H7 (cell line): ENCODE data around the gene NEUROD6. TPM values are rescaled to one million over a fixed set of nuclear protein-coding genes. Genes with fewer than 3 reads are reported as not detected.

ENCODE experiments used
- DNase-seq: peaks from one replicate; pipeline ENCODE4 v3.0.0; 2012
- H3K27me3 ChIP-seq: 2 replicates; pipeline ENCODE4 v1.6.0; 2011; ENCODE audit warnings: mild to moderate bottlenecking, low read length; ENCODE audit not compliant: control insufficient read depth, insufficient read depth
- H3K36me3 ChIP-seq: replicated peaks from 2 replicates; pipeline ENCODE4 v1.5.1; 2011; ENCODE audit warnings: low read length; ENCODE audit not compliant: control insufficient read depth, insufficient read depth
- H3K4me3 ChIP-seq: 2 replicates; pipeline ENCODE4 v1.5.1; 2011; ENCODE audit warnings: low read depth, mild to moderate bottlenecking, control low read depth, low read length, moderate library complexity; ENCODE audit not compliant: insufficient read depth
- total RNA-seq: library from RNA; depleted of rRNA; stranded (reverse); fragments of >200 nt; shearing (Covaris generic); gene quantifications from 2 replicates; pipeline ENCODE4 v1.2.3, GENCODE V29; 2014; rRNA removed

The NEUROD6 gene
- total RNA-seq, result not detected in 2 replicates

DNA sequence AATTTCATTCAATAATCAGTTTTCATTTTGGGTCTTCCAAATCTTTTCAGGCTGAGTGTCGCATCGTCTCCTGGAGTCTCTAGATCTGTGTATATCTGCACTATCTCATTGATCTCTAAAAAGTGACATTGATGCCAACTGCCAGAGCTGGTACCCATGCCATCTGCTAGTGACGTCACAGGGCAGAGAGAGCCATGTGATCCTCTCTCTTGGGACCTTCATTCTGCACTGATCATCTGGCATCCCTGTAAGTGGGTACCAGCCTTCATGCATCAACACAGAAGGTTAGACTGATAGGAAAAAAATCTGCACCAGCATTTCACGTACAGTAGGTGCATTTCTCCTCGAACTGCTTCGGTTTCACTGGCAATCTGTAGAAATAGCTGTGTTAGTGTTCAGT, at the start of gene NEUROD6:
TSS of gene NEUROD6 (minus strand) at position 124 of the 400 bp plus-strand sequence. CDS start 1,458 bp downstream, outside the sequence.
- no peak for DNase-seq
- H3K27me3 ChIP-seq, result peaks cover 17% of the 10 kb centered on the region
- H3K36me3 ChIP-seq, result no peaks in the 10 kb centered on the region
- no peak within 1 kb of the TSS for H3K4me3 ChIP-seq

DNA sequence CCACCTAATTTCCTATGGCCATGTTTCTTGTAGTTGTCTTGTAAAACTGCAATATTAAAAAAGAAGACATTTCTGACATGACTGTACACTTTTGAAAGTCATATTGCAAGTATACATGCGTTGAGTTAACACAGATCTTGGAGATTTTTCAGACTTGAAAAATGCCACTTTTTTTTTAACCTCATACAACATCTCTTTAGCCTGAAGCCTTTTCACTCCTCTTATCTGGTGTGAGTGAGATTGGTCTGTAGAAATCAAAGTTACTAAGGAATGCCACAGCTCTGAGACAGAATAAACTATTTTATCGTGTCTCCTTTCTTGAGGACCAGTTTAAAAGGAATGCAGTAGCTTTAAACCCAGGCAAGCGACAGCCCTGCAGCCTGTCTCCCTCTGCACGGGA, 43.9 kb upstream of the NEUROD6 start:
- DNase-seq, result no peak
- Histone ChIP-seq H3K27me3 (no peaks in the 10 kb centered on the region), H3K36me3 (no peaks in the 10 kb centered on the region), H3K4me3 (no peak overlapping the region)

DNA sequence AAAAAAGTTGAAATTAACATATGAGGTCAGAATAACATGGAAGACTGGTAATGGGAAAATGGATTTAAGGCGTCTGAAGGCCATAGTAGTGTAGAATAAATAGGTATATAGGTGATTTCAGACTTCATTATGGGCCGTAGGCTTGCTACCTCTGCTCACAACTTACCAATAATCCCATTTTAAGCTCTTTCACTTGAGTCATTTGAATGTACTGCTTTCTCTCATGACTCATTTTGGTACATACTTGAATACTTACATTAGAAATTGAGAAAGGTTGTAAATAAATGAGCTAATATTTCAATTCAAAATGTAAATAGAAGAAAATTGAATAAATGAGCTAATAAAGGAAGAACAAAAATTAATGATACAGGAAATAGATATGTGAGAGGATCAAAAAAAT, 42.2 kb upstream of the NEUROD6 start:
- Histone ChIP-seq H3K27me3 (no peaks in the 10 kb centered on the region), H3K4me3 (no peak overlapping the region), H3K36me3 (no peaks in the 10 kb centered on the region)
- no peak for DNase-seq

DNA sequence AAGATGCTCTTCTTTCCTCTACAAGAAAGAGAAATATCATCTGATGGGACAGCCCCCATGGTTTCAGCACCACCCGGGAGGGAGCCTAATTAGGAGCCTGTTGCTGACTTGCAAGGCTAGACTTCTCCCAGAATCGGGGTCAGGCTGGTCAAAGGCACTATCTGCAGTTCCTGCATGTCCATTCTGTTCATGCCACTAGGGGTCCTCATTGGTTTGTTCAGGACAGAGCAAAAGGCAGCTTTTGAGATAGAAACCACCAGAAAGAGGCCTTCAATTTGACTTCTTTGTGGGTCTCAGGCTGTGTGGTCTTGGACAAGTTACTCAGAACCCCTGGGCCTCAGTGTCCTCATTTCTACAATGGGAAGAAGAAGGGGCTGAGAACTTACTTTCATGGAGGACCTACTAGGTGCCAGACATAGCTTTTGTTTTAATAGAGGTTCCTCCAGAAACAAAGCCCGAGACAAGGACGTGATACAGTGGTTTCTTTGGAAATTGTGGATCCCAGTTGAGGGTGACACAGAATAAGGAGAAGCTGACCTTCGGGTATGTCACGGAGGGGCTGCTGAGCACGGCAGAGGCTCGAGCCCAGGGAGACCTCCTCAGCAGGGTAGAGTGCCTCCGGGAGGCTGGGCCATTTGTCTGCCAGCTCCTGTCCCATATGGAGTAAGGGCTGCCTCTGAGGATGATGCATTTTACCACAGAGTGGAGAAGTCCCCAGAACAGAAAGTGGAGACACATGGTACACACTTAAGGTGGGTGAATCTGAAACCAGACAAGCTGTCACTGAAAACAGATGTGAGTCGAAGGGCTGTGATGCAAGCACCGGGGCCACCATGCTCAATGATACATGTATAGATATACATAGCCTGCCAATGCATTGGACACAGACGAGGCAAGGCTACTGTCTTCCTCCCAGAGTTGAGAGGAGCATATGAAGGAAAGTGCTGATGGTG, 33.1 kb upstream of the NEUROD6 start:
- H3K4me3 ChIP-seq, result no peak overlapping the region
- no peaks in the 10 kb centered on the region for H3K36me3 ChIP-seq
- H3K27me3 ChIP-seq, result no peaks in the 10 kb centered on the region; the same call in 1 of the 2 replicates
- peak; percentile 67 for DNase-seq

DNA sequence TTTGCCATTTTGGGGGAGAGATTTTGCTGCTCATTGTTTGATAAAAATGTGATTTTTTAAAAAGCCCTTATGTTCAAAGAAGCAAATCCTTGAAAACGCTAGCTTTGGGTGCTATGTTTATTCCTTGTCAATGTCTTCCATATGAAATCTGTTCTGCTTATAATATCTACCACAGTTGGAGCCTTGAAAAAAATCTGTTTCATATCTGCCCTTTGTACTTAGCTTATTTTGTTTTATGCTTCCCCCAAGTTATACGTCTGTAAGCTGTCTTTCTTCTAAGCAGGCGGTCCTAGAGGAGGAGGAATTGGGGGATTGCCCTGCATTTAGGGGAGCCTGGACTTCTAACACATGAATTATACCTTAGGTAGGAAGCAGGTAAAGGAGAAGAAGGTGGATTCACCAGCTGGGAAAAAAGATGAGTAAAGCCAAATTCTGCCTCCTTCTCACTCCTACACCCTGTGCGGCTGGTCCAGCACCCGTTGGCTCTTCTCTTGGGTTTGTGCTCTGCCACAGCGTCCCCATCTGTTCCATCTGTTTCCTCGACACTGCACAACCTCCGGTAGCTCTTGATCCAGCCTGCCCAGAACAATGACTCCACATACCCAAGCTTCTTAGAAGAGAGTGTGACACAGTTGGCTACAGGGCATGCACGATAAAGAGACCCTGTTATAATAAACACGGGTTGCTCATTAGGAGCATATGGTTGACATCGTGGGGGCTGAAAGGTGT, 31.9 kb upstream of the NEUROD6 start:
- Histone ChIP-seq H3K27me3 (no peaks in the 10 kb centered on the region; the same call in 1 of the 2 replicates), H3K4me3 (no peak overlapping the region), H3K36me3 (no peaks in the 10 kb centered on the region)
- DNase-seq, result no peak

DNA sequence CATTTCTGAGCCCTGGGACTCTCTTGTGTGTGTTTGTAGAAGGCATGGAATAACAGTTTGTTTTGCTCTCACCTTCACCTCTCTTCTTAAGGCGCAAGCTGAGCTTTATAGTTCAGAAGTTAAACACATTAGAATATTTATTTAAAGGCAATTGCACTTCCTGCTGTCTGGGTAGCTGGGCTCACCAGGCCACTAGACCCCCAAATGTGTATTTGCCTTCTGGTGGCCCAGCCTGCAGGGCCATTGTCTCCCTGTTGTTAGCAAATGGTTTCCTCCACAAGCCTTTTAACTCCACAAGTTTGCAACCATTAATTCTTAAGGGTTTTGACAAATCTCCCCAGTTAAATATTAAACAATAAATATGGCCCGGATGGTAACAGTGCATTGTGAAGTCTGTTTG, 31.1 kb upstream of the NEUROD6 start:
- no peak for DNase-seq
- Histone ChIP-seq H3K4me3 (no peak overlapping the region), H3K27me3 (no peaks in the 10 kb centered on the region; the same call in 1 of the 2 replicates), H3K36me3 (no peaks in the 10 kb centered on the region)

DNA sequence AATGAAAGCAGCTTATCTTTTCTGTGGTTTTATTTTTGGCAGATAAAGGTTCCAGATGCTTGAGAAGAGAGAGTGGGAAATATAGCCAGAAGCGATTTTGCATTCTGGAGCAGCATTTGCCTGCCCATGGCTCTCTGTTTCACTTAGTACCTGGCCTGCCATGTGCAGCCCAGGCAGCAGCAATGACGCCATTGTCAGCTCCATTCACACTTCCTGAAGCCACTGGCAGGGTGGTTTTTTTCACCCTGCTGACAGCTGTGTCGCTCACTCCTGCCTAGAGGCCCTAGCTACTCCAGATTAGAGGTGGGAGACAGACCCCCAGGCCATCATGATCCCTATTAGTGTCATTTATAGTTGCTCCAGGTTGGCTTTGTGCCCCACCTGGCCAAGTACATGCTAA, 30.1 kb upstream of the NEUROD6 start:
- no peak for DNase-seq

DNA sequence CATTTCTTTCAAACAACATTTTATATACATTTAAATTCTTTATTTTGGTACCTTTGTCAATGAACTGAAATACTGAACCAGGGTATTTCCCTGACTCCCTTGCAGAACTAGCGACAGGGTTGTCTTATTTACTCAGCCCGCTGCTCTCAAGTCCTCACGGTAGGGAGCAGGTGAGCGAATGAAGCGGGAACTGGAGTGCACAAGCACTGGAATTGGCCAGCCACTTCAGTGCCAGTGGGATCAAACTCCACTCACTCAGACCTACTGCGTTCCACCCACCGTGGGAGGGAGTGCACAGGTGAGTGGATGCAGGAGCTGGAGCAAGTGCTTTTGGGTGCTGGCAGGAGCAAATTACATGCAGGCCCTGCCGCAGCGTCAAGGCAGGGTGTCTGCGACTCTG, 28.1 kb upstream of the NEUROD6 start:
- Histone ChIP-seq H3K27me3 (no peaks in the 10 kb centered on the region; the same call in 1 of the 2 replicates), H3K36me3 (no peaks in the 10 kb centered on the region), H3K4me3 (no peak overlapping the region)
- no peak for DNase-seq

More for the DNA sequence above, 30.1 kb upstream of the NEUROD6 start:
- no peak overlapping the region for H3K4me3 ChIP-seq
- no peaks in the 10 kb centered on the region; the same call in 1 of the 2 replicates for H3K27me3 ChIP-seq
- H3K36me3 ChIP-seq, result no peaks in the 10 kb centered on the region

DNA sequence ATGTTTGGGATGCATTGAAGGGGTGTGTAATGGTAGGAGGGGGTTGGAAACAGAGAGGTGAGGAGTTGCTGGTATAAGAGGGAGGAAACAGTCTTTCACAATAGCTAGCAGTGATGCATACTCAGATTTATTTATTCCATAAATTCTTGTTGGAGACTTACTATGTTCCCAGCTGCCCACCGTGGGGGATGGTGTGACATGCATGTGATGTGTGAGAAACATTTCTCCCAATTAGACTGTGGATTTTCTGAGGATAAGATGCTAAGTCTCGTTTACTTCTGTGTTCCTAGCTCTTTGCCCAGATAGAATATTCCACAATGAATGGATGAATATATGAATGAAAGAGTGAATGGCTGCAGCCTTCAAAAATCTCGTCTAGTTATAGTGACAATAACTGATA, 23.0 kb upstream of the NEUROD6 start:
- Histone ChIP-seq H3K27me3 (no peaks in the 10 kb centered on the region), H3K36me3 (no peaks in the 10 kb centered on the region), H3K4me3 (no peak overlapping the region)
- DNase-seq, result no peak

DNA sequence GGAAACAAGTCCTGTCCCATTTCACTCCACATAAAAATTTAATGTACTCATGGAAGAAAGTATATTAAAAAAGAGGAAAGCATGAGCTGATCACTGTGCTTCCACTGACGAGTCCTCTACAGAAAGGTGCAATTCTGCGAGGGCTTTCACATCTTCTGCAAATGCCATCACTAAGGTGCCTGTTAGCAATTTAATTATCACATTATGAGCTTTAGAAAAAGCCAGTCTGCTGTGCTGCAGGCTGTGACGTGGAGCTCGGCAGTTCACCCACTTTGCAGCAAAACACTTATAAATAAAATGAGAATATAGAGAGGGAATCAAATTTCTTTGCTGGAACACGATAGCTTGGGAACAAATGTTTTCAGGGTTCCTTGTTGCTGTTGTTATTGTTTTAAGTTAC, 22.5 kb upstream of the NEUROD6 start:
- Histone ChIP-seq H3K36me3 (no peaks in the 10 kb centered on the region), H3K27me3 (no peaks in the 10 kb centered on the region), H3K4me3 (no peak overlapping the region)
- DNase-seq, result no peak

DNA sequence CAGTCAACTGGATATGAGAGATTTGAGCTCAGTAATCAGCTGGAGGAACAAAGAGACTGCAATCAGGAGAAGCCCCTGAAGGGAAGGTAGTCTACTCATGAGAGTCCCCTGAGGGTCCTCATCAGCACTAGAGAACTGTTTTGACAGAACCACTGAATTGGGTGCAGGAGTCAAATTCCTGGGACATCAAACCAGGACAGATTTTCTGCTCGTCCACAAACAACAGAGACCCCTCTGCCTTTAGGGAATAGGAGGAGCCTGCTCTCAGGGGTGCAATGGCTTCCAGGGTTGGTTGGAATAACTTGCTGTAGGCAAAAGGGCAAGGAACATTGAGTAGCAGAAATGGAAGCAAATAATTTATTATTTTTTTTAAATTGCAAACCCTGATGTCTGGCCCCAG, 21.9 kb upstream of the NEUROD6 start:
- DNase-seq, result no peak

DNA sequence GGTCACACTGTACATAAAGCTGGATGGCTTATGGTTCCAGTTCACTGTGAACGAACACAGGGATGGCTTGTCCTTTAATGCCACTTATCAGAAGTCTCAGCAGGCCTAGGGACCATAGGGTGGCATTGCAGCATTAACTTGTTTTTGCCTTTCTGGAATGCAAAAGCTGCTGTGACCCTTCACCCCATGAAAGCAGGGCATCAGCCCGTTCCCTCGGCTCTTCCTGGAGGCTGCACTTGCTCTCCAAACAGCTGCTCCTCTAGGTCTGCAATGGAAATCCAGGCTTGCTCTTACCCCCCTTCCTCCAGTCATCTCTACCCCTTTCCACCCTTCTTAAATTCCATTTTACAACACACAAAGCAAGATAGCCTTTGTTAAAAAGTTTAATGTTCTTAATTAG, 17.9 kb upstream of the NEUROD6 start:
- no peak for DNase-seq
- H3K36me3 ChIP-seq, result no peaks in the 10 kb centered on the region
- no peak overlapping the region for H3K4me3 ChIP-seq
- no peaks in the 10 kb centered on the region for H3K27me3 ChIP-seq

More for the DNA sequence above, 21.9 kb upstream of the NEUROD6 start:
- no peaks in the 10 kb centered on the region for H3K36me3 ChIP-seq
- H3K4me3 ChIP-seq, result no peak overlapping the region
- no peaks in the 10 kb centered on the region for H3K27me3 ChIP-seq

DNA sequence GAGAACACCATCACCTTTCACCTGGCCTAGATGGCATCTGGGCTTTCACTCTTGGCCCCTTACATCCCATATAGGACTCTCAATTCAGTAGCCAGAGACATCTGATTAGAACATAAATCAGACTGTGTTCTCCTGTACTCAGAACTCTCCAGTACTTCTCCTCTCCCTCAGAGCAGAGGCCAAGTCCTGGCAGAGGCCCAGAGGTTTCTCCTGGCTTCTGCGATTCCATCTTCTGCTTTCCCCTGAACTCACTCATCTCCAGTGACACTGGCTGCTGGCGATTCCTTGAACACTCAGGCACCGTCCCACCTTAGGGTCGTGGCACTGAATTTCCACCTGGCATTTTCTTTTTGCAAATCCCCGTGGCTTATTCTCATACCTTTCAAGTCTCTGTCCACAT, 4.9 kb upstream of the NEUROD6 start:
- Histone ChIP-seq H3K4me3 (no peak overlapping the region), H3K36me3 (no peaks in the 10 kb centered on the region), H3K27me3 (no peaks in the 10 kb centered on the region)
- no peak for DNase-seq

DNA sequence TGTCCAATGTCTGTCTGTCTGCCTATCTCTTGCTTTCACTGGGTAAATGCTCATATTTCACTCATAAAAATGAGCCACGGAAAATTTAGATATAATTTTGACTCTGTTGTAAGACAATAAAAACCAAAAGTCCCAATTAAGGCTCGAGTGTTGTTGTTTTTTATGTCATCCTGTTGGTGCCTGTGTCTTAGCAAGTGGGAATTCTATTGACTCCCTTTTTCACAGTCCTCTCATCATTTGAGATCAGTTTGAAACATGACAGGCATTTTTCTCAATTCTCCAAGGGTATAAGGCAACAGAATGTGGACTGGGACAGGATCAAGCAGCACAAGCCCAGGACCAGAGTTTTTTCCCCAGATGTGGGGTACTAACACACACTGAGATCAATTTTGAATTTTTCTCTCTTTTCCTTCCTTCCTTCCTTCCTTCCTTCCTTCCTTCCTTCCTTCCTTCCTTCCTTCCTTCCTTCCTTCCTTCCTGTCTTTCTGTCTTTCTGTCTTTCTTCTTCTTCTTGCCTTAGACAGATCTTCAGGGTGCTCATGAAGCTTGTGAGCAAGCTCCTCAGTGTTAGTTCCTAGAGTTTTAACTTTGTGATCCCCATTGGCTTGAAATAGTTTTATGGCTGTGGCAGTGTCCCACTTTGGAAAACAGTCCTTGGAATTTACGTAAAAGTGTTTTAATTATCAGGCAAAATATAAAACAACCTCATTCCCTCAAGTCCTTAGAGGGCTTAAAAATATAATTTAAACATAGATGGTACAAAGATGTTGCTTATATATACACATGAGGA, 3.2 kb upstream of the NEUROD6 start:
- H3K4me3 ChIP-seq, result no peak overlapping the region
- no peaks in the 10 kb centered on the region for H3K27me3 ChIP-seq
- no peak for DNase-seq
- no peaks in the 10 kb centered on the region for H3K36me3 ChIP-seq
